OCI-LY1 (cell line): ENCODE data around the gene SDK2.

Source experiments
- EZH2 ChIP-seq: fragments of 200-600 bp; sonication (generic), shearing (Covaris generic); IDR thresholded peaks from 2 replicates; pipeline ENCODE4 v1.8.0; 2017; ENCODE audit warnings: borderline replicate concordance, mixed run types, mild to moderate bottlenecking, antibody characterized with exemption, low read length, moderate library complexity, mixed read lengths
- TF ChIP-seq, protein P1 (sequence below): fragments of 200-600 bp; sonication (generic), shearing (Covaris generic); IDR thresholded peaks from 2 replicates; pipeline ENCODE4 v1.5.1; 2017; ENCODE audit warnings: mild to moderate bottlenecking, antibody characterized with exemption, low read length, moderate library complexity, mixed read lengths

GRCh38 chr17:73439597-73439996, 204.6 kb downstream of the SDK2 start:
- TF ChIP-seq, protein P1, sequence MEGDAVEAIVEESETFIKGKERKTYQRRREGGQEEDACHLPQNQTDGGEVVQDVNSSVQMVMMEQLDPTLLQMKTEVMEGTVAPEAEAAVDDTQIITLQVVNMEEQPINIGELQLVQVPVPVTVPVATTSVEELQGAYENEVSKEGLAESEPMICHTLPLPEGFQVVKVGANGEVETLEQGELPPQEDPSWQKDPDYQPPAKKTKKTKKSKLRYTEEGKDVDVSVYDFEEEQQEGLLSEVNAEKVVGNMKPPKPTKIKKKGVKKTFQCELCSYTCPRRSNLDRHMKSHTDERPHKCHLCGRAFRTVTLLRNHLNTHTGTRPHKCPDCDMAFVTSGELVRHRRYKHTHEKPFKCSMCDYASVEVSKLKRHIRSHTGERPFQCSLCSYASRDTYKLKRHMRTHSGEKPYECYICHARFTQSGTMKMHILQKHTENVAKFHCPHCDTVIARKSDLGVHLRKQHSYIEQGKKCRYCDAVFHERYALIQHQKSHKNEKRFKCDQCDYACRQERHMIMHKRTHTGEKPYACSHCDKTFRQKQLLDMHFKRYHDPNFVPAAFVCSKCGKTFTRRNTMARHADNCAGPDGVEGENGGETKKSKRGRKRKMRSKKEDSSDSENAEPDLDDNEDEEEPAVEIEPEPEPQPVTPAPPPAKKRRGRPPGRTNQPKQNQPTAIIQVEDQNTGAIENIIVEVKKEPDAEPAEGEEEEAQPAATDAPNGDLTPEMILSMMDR = no peak
- no peak for TF ChIP-seq EZH2
